OCI-LY3 (cell line): ENCODE measurements around the gene N4BP2L2.
A peak's percentile ranks its signal among the peaks of the same experiment; 100 is the strongest.

Experiments used
- H2AFZ ChIP-seq: fragments of 200-600, 300-600 bp; shearing (Covaris generic); 2 replicates; pipeline ENCODE4 v1.6.0; 2014; ENCODE audit warnings: antibody characterized with exemption, low read depth, low read length
- H3K27ac ChIP-seq: fragments of 200-600, 300-600 bp; sonication (generic); 2 replicates; pipeline ENCODE4 v1.5.1; 2014; ENCODE audit warnings: mild to moderate bottlenecking, low read length, moderate library complexity, mixed read lengths
- H3K27me3 ChIP-seq: fragments of 200-600, 300-600 bp; sonication (generic); 2 replicates; pipeline ENCODE4 v1.6.1; 2014; ENCODE audit warnings: low read depth, low read length, mixed read lengths
- H3K36me3 ChIP-seq: fragments of 200-600, 300-600 bp; sonication (generic); replicated peaks from 2 replicates; pipeline ENCODE3; 2014; ENCODE audit warnings: low read depth, low read length, mixed read lengths
- H3K4me1 ChIP-seq: fragments of 300-600, 200-600 bp; sonication (generic); 2 replicates; pipeline ENCODE4 v1.6.1; 2014; ENCODE audit warnings: low read length, mixed read lengths
- H3K4me2 ChIP-seq: fragments of 200-600, 300-600 bp; sonication (generic); 2 replicates; pipeline ENCODE4 v1.6.1; 2014; ENCODE audit warnings: low read length, mixed read lengths
- H3K4me3 ChIP-seq: fragments of 300-600, 200-600 bp; sonication (generic); 2 replicates; pipeline ENCODE4 v1.5.1; 2014; ENCODE audit warnings: antibody characterized with exemption, mild to moderate bottlenecking, low read length, moderate library complexity
- H3K79me2 ChIP-seq: fragments of 300-600, 200-600 bp; shearing (Covaris generic); 2 replicates; pipeline ENCODE4 v1.6.1; 2014; ENCODE audit warnings: mild to moderate bottlenecking, low read length, mixed read lengths
- H3K9ac ChIP-seq: fragments of 300-600, 200-600 bp; shearing (Covaris generic); 2 replicates; pipeline ENCODE4 v1.6.0; 2014; ENCODE audit warnings: mild to moderate bottlenecking, low read length, moderate library complexity
- H3K9me3 ChIP-seq: fragments of 200-600, 300-600 bp; shearing (Covaris generic); 2 replicates; pipeline ENCODE4 v1.6.1; 2014; ENCODE audit warnings: low read length, mixed read lengths; ENCODE audit not compliant: insufficient read depth
- H4K20me1 ChIP-seq: fragments of 200-600, 300-600 bp; sonication (generic); 2 replicates; pipeline ENCODE4 v1.6.1; 2016; ENCODE audit warnings: low read length, mixed read lengths; ENCODE audit not compliant: insufficient read depth
- CTCF ChIP-seq: fragments of 200-600, 300-600 bp; sonication (generic); IDR thresholded peaks from 2 replicates; pipeline ENCODE4 v1.5.1; 2014; ENCODE audit warnings: antibody characterized with exemption, low read length, low read depth
- EZH2phosphoT487 ChIP-seq: fragments of 200-600 bp; shearing (Covaris generic); IDR thresholded peaks from 2 replicates; pipeline ENCODE4 v1.6.1; 2018; ENCODE audit warnings: antibody characterized with exemption, mixed run types, low read depth

Gene N4BP2L2

GRCh38 chr13:32415019-32415418 lies 123.6 kb downstream of the N4BP2L2 start:
- peaks cover 6% of the 10 kb centered on the region for H3K36me3 ChIP-seq
- H4K20me1 ChIP-seq = no peaks in the 10 kb centered on the region
- H3K4me3 ChIP-seq = no peak overlapping the region
- H3K79me2 ChIP-seq = no peaks in the 10 kb centered on the region
- H3K27ac ChIP-seq = no peak overlapping the region
- peaks cover 6% of the 10 kb centered on the region; the same call in 1 of the 2 replicates for H3K9me3 ChIP-seq
- H3K4me2 ChIP-seq = no peak overlapping the region
- H2AFZ ChIP-seq = no peak overlapping the region
- no peaks in the 10 kb centered on the region for H3K27me3 ChIP-seq
- H3K4me1 ChIP-seq = no peaks in the 10 kb centered on the region
- TF ChIP-seq CTCF = peak; percentile 65
- TF ChIP-seq EZH2phosphoT487 = no peak
- no peak overlapping the region for H3K9ac ChIP-seq

- H3K79me2 ChIP-seq = no peaks in the 10 kb centered on the region
- no peak overlapping the region for H3K4me3 ChIP-seq
- H3K27me3 ChIP-seq = no peaks in the 10 kb centered on the region
- no peaks in the 10 kb centered on the region for H3K4me1 ChIP-seq
- no peaks in the 10 kb centered on the region for H4K20me1 ChIP-seq
- H3K9me3 ChIP-seq = peaks cover 1% of the 10 kb centered on the region; the same call in 1 of the 2 replicates
- no peak overlapping the region for H2AFZ ChIP-seq
- no peak overlapping the region for H3K9ac ChIP-seq
- TF ChIP-seq CTCF = no peak
- TF ChIP-seq EZH2phosphoT487 = no peak
- H3K36me3 ChIP-seq = peaks cover 1% of the 10 kb centered on the region
- H3K4me2 ChIP-seq = no peak overlapping the region
- H3K27ac ChIP-seq = no peak overlapping the region
Measured at GRCh38 chr13:32414580-32414979, 124.0 kb downstream of the N4BP2L2 start.

GRCh38 chr13:32413284-32413683 lies 125.3 kb downstream of the N4BP2L2 start:
- Histone ChIP-seq H4K20me1 (no peaks in the 10 kb centered on the region), H3K9me3 (no peaks in the 10 kb centered on the region), H3K36me3 (no peaks in the 10 kb centered on the region), H3K27me3 (no peaks in the 10 kb centered on the region), H3K4me2 (no peak overlapping the region), H3K27ac (no peak overlapping the region), H3K4me1 (peaks cover 5% of the 10 kb centered on the region), H3K4me3 (no peak overlapping the region), H3K79me2 (no peaks in the 10 kb centered on the region), H3K9ac (no peak overlapping the region), H2AFZ (no peak overlapping the region)
- TF ChIP-seq CTCF = no peak
- no peak for TF ChIP-seq EZH2phosphoT487

- Histone ChIP-seq H3K9ac (no peak overlapping the region), H3K4me1 (peaks cover 14% of the 10 kb centered on the region), H3K36me3 (peaks cover 6% of the 10 kb centered on the region), H2AFZ (no peak overlapping the region), H3K27me3 (no peaks in the 10 kb centered on the region), H3K27ac (no peak overlapping the region), H3K79me2 (no peaks in the 10 kb centered on the region), H3K9me3 (no peaks in the 10 kb centered on the region), H3K4me3 (no peak overlapping the region), H3K4me2 (no peak overlapping the region), H4K20me1 (no peaks in the 10 kb centered on the region)
- TF ChIP-seq CTCF = no peak
- no peak for TF ChIP-seq EZH2phosphoT487
Measured at GRCh38 chr13:32409561-32410421, 128.8 kb downstream of the N4BP2L2 start.
